Stimulated activated CD4-positive, alpha-beta T cell treated with anti-CD3 and anti-CD28 coated beads, Interleukin-1b, Interleukin-23, amount 100 ng/mL, for 24 hours (primary cell): ENCODE results near the gene MYH9.
A peak's percentile ranks its signal among the peaks of the same experiment; 100 is the strongest.
"Not testable (repeated sequence)": the region's sequence is repeated elsewhere in the genome, so short reads cannot be mapped to it uniquely, and the experiment has no call there.

Experiments
- DNase-seq, 4 experiments: peaks; one replicate each; pipeline ENCODE4 v3.0.0-alpha.2; 2020; ENCODE audit warnings: low read depth in 4 of 4, low spot score in 1 of 4

The MYH9 gene

DNA sequence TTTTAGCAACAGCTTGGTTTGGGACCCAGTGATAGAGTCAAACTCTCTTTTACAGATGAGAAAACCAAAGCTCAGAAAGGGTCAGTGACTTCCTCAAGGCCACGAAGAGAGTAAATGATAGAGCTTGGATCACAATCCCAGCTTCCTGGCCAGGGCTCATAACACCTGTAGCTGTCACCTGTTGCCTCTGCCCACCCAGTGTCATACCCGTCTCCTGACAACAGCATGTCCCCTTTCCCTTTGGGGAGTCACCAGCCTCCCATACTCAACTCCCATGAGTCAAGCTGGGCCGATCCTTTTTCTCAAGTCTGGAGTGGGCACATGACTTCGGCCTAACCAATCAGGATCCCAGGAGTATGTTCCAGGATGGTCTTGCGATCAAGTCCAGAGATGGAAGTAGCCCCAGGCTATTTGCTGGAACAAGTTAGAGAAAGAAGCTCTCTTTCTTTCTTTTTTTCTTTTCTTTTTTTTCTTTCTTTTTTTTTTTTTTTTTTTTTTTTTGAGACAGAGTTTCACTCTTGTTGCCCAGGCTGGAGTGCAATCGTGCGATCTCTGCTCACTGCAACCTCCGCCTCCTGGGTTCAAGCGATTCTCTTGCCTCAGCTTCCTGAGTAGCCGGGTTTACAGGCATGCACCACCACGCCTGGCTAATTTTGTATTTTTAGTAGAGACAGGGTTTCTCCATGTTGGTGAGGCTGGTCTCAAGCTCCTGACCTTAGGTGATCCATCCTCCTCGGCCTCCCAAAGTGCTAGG is 27.8 kb upstream of the MYH9 start:
- no peak for DNase-seq

DNA sequence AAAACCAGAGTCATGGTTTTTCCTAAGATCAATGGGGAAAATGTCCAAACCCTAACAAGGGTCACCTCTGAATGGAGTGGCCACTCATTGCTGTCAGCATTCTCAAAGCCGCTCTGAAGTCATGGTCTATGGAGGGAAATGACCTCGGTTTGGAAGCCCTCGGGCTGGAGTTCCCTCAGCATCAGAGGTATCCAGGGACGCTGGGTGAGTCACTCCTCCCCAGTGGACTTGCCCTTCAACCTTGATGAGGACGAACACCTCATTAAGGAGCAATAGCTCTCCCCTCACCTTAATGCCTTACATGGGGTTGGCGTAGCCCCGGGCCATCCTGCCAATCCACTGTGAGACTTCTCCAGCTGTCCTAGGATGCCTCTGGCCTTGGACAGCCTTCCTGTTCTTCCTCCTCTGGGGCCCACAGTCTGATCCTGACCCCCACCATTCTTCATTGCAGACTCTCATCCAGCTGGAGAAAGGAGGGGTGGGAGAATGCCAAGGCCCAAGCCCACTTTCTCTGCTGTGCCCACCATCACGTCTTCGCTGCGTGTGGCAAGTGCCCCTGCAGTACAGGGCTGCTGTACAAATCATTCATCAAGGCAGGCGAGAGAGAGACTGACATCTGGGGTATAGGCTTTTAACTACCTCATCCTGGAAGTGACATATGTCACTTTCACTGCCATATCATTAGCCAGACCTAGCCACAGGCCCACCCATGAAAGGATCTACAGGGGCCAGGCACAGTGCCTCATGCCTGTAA is 25.4 kb upstream of the MYH9 start:
- DNase-seq: no peak

DNA sequence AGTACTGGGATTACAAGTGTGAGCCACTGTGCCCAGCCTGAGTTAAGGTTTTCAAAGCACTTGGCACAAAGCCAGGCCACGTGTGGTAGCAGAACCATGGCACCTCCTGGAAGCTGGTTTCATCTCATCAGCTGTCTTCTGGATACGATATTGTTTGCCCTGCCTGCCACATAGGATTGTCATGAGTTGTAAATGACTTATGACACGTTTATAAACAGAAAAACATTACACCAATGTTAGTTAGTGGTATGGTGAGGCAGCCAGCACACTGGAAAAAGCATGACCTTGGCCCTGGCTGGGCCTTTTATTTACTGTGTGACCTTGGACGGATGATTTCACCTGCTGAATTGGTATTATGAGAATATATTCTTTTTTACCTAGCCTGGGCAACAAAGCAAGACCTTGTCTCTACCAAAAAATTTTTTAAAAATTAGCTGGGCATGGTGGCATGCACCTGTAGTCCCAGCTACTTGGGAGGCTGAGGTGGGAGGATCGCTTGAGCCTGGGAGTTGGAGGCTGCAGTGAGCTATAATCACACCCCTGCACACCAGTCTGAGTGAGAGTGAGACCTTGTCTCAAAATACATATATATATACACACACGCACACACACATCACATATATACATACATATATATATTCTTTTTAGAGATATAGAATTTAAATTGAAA is 24.0 kb upstream of the MYH9 start:
- DNase-seq: peak in 2 of 4 experiments; percentile 13 to 44

DNA sequence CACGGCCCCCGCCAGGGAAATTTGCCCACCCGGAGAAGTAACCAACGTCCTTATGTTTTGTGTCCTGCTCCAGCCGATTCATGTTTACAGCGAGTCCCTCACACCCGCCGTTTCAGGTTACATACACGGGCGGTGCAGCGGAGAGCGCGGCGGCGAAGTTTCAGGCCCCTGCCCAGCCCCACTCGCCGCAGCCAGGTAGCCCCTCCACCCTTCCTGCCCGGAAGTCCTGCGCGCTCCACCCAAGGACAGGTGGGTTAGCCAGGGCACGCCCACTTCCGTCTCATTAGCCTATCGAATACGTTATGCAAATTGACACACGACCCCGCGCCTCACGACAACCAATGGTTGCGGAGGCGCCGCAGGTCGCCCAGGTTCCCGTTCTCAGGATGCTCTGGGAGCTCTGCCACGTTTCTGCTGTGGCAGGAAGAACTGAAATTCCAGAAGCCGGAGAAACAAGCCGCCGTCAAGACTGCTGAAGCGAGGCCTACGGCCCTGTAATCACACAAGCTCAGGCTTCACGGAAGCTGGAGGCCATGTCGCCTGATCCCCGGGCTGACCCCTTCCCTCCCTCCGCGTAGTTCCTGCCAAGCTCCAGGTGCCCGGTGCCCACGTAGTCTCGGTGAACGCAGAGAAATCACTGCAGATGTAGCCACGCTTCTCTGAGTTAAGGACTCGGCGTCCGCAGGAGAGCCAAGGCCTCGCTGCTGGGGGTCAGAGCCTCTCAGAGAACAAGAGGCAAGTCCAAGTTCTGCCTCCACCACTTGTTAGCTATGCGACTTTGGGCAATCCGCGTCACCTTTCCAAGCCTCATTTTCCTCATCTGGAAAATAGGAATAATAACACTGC is 22.4 kb upstream of the MYH9 start:
- peak in 3 of 4 experiments; percentile 20 to 52 (median 45) for DNase-seq

DNA sequence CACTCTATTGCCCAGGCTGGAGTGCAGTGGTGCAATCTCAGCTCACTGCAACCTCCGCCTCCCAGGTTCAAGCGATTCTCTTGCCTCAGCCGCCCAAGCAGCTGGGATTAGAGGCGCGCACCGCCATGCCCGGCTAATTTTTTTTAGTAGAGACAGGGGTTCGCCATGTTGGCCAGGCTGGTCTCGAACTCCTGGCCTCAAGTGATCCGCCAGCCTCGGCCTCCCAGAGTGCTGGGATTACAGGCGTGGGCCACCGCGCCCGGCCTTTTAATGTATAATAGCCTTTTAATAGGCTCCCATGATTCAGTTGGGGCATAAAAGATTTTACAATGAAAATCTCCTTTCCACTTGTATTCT is 21.8 kb upstream of the MYH9 start:
- not testable (repeated sequence) for DNase-seq

DNA sequence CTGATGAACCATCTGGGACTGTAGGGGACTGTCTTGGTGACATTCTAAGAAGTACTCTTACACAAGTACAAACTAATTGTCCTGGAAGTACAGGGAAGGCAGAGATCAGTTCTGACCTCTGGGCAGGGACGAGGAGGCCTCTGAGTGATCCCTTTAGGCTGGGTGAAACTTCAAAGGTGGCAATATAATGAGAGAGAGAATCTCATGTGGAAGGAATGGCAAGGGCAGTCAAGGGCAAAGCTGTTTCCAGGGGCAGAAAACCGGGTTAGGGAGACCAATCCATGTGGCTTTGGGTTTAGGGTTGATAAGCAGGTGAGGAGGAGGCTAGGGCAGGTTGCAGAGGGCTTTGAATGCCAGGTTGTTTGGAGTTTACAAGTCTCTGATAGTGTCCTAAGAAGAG is 21.3 kb upstream of the MYH9 start:
- DNase-seq: no peak

DNA sequence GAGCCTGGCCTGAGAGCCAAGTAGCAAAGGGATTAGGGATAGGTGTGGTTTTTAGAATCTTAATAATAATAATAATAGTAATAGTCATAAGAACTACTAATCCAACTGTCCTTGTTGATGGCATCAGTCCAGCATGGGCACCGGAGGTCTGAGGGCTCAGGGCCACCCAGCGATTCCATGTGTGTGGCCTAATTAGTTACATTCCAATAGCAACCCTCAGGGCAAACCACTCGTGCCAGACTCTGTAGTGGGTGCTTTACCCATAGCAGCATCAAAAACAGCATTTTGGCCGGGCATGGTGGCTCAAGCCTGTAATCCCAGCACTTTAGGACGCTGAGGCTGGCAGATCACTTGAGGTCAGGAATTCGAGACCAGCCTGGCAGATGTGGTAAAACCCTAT is 19.0 kb upstream of the MYH9 start:
- DNase-seq: no peak

DNA sequence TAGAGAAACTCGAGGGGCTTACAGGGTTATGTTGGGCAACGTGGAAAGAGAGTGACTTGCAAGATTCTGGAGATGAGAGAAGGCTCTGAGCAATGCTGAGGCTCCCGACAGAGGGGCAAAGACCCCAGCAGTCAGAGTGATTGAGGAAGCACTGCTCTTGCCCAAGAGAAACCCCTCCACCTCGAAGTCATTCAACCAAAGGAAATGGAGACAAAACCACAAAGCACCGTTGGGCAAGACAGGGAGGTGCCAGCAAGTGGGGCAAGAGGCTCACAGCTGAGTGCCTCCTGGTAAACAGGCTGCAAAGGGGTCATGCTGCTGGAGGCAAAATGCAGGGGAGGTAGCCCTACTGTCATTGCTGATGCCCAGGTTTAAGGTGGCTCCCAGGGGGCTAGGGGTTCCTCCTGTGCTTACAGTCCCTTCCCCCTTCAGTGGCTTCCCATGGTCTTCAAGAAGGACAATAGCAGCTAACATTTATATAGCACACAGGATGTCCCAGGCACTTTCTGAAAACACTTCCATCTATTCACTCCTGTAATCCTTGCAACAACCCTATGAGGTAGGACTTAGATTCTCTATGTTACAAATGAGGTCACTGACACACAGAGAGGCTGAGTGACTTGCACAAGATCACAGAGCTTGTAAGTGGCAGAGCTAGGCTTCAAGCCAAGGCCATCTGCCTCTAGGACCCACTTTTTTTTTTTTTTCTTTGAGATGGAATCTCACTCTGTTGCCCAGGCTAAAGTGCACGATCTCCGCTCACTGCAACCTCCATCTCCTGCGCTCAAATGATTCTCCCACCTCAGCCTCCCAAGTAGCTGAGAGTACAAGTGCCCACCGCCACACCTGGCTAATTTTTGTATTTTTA is 18.1 kb upstream of the MYH9 start:
- no peak for DNase-seq

DNA sequence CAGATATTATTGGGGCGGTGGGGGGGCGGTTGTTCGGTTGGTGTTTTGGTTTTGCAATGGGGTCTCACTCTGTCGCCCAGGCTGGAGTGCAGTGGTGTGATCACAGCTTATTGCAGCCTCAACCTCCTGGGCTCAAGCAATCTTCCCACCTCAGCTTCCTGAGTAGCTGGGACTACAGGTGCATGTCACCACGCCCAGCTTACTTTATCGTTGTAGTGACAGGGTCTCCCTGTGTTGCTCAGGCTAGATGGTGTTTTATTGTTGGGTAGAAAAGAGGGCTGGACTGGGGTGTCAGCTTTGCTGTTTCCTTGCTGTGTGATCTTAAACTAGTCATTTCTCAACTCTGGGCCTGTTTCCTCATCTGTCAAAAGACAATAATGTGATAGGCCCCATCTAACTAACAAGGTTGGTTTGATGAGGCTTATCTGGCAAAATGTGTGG is 17.5 kb upstream of the MYH9 start:
- no peak for DNase-seq

DNA sequence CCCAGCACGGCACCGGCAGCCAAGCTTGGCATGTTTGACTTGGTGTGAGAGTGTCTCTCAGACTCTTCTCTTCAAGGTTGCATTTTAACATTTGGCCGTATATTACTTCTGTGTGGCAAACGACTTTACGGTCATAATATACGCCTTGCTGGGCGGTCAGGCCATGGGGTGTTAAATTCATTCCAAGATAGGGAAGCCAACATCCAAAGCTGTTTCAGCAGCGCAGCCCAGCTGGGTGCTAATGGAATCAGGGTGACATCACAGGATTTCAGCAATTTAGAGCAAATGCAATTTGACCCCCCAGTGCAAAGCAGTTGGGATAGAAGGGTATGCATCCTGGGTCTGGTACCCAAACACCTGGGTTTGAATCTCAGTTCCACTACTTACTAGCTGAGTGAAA is 16.7 kb upstream of the MYH9 start:
- DNase-seq: no peak

DNA sequence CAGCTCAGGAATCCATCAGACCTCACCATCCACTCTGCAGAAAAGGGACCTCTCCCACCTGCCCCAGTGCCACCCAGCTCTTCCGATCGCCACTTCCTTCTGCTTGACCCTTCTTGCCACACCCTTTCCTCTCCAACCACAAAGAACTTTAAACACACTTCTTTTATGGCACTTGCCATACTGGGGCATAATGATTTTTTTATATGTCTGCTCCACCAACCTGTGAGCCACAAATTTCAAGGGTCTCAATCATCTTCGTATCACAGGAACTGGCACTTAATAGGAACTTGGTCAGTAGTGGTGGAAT is 11.7 kb upstream of the MYH9 start:
- DNase-seq: no peak

DNA sequence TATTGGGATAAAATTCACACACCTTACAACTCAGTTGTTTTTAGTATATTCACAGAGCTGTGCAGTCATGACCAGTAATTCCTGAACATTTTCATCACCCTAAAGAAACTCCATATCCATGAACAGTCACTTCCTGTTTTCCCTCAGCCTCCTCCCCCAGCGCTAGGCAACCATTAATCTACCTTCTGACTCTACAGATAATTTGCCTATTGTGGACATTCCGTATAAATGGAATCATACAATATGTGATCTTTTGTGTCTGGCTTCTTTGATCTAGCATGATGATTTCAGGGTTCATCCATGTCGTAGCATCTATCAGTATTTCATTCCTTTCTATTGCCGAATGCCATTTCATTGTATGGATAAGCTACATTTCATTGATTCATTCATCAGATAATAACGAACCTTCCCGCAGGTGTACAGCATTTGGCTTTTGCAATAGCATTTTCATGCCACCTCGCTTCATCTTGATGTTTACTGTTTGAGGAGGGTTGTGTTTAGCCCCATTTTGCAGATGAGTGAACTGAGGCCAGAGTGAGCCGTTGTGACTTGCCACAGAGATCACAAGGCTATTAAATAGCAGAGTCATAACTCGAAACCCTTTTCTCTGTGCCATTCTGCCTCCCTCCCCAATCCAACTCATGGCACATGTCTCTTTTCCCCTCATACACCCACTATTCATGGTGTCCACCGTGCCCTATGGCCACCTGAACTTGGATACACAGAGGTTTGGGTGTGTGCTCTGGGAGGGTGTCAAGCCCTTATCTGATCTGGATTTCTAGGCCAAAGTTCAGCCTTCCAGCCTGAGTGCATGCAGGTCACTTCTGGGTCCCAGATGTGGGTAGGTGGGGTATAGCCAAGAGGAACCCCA is 11.1 kb upstream of the MYH9 start:
- no peak for DNase-seq

DNA sequence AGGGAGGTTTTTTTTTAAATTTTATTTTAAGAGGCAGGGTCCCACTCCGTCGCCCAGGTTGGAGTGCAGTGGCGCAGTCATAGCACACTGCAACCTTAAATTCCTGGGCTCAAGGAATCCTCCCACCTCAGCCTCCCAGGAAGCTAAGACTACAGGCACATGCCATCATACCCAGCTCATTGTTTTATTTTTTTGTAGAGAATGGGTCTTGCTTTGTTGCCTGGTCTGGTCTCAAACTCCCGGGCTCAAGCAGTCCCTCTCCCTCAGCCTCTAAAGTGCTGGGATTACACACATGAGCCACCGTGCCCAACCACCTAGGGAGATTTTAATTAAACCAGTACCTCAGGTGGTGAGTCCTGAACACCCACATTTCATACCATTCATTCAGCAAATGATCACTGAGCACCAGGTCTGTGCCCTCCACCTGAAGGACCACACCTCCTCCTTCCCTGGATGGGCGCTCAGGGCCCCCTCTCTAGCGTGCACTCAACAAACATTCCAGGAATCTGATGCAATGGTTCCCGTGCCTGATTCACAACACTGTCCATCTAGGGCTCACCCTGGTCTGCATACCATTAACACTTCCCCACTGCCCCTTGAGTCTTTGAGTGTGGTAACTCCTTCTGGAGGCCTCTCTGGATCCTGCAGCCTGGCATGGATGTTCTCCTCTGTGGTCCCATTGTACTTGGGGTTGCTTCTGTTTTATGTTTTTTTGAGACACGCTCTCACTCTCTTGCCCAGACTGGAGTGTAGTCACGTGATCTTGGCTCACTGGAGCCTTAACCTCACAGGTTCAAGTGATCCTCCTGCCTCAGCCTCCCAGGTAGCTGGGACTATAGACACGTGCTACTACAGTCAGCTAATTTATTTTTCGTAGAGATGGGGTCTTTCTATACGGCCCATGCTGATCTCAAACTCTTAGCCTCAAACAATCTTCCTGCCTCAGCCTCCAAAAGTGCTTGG is 9.6 kb upstream of the MYH9 start:
- DNase-seq: no peak

DNA sequence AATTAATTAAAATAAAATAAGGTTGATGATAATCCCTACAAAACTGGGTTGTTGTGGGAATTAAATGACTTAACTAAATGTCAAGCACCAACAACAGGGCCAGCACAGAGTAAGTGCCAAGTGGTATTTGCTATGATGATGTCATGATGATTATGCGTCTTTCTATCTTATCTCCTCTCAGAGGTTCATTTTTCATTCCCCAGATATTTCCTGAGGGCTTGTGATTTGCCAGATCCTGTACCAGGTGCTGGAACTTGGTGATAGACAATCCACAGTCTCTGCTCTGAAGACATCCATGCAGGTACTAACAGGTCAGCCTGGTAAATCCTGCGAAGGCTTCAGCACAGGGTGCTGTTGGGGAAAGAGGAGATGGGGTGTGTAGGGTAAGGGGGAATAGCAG is 8.1 kb upstream of the MYH9 start:
- no peak for DNase-seq

DNA sequence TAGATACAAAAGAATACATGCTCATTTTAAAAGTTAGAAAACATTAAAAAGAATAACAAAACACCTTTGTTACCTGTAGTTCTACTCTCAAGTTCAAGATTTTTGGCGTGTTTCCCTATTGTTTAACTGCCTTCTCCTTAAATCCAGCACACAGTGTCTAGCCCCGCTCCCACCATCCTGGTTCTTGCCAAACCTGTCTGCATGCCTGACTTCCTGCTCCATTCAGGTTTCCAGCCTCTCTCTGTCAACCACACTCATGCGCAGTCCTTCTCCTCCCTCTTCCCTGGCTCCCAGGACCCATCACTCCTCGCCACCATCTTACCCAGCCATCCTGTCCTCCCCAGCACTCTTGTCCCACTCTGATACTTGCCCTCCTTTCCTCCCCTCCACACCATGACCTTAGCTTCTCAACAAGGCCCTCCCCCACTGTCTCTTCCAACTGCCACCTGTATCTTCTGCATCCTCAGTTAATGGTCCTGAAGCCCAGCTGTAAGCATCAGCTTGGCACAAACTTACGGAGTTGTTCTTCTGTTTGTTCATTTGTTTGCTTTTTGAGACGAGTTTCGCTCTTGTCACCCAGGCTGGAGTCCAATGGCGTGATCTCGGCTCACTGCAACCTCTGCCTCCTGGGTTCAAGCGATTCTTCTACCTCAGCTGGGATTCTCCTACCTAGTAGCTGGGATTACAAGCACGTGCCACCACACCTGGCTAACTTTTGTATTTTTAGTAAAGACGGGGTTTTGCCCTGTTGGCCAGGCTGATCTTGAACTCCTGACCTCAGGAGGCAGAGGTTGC is 7.5 kb upstream of the MYH9 start:
- no peak for DNase-seq

DNA sequence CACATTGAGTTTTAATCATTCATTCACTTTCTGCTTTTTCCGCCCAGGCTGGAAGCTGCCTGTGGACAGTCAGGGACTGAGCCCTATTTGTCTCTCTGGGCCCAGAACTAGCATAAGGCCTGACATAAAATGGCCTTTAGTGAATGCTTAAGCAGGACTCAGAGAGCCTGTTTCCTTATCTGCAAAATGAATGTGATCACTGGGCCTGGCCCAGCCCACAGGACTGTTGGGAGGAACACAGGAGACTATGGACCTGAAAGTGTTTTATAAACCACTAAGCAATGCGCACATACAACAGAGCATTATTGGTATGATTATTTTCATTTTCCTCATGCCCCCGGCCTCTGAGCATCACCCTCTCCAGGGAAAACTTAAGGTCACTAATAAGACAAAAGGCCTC is 3.9 kb upstream of the MYH9 start:
- no peak for DNase-seq

DNA sequence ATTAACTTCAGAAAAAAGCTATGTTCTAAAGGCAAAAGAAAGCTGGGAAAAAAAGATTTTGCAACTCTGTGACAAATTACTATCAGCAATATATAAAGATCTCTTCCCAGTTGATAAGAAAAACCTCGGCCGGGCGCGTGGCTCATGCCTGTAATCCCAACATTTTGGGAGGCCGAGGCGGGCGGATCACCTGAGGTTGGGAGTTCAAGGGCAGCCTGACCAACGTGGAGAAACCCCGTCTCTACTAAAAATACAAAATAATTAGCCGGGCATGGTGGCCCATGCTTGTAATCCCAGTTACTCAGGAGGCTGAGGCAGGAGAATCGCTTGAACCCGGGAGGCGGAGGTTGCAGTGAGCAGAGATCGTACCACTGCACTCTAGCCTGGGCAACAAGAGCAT is 1.4 kb upstream of the MYH9 start:
- DNase-seq: not testable (repeated sequence)

DNA sequence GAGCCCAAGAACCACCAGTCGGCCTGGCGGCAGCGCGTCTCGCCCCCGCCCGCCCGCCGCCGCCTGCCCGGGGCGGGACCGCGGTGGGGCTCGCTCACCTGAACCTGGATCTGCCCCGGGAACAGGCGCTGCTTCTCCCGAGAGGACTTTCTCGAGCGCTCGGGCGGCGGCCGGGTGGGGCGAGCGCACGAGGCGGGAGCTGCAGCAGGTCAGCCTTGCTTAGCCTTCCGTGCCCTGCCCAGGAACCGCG is 133 bp downstream of the MYH9 start:
- DNase-seq: no peak
